ENCODE measurements around the gene AGPS. TPM values are rescaled to one million over a fixed set of nuclear protein-coding genes. Genes with fewer than 3 reads are reported as not detected.

The AGPS gene
- total and polyA plus RNA-seq, 2 donors (not counting 1 experiment from before 2014, with no cell fraction given), result 2.2 to 25.5 TPM

- Histone ChIP-seq H3K4me3 (ENCODE audit: control extremely low read depth in 1 of 5, extremely low read depth in 1 of 5, insufficient read depth in 1 of 5, low read depth in 2 of 5, low read length in 4 of 5) (no peak overlapping the region), H3K4me1 (ENCODE audit: control insufficient read depth in 2 of 2, insufficient read depth in 2 of 2, low read length in 2 of 2) (no peaks in the 10 kb centered on the region), H3K36me3 (replicated peaks in 1 of 2; ENCODE audit: control extremely low read depth in 1 of 2, control insufficient read depth in 1 of 2, extremely low read depth in 1 of 2, insufficient read depth in 2 of 2, low read length in 1 of 2) (peaks cover 4 to 19% of the 10 kb centered on the region in 2 experiments), H2AFZ (ENCODE audit: insufficient read depth, low read depth, low read length, poor library complexity, severe bottlenecking) (no peak overlapping the region), H3K9me3 (ENCODE audit: control extremely low read depth in 1 of 3, control insufficient read depth in 2 of 3, insufficient read depth in 1 of 3, low read length in 2 of 3) (no peaks in the 10 kb centered on the region), H3K79me2 (ENCODE audit: control insufficient read depth, insufficient read depth, low read length) (no peaks in the 10 kb centered on the region), H3K27ac (ENCODE audit: low read length in 2 of 2) (no peak overlapping the region), H3K9ac (ENCODE audit: low read length) (no peak overlapping the region), H3K27me3 (replicated peaks in 1 of 4; ENCODE audit: control extremely low read depth in 1 of 4, control insufficient read depth in 3 of 4, insufficient read depth in 4 of 4, low read length in 3 of 4) (no peaks in the 10 kb centered on the region), H4K20me1 (ENCODE audit: control insufficient read depth, insufficient read depth, low read length, poor library complexity, severe bottlenecking) (no peaks in the 10 kb centered on the region), H3K4me2 (replicated peaks; ENCODE audit: low read depth, low read length, poor library complexity, severe bottlenecking) (no peak overlapping the region)
- Mint-ChIP-seq H3K4me3 (no peak overlapping the region), H3K27ac (no peak overlapping the region), H3K4me1 (no peaks in the 10 kb centered on the region), H3K27me3 (no peaks in the 10 kb centered on the region), H3K9me3 (ENCODE audit: insufficient read depth) (no peaks in the 10 kb centered on the region)
- 100% methylated on average over 1 of the region's 4 CpGs for WGBS (ENCODE audit: insufficient coverage)
- TF ChIP-seq EZH2 (IDR thresholded peaks at IDR 0.05; ENCODE audit: borderline replicate concordance, insufficient read depth, low read depth, low read length, poor library complexity, severe bottlenecking) (no peak), CTCF (IDR thresholded peaks at IDR 0.05) (no peak)
- DNase-seq (no peak), ATAC-seq (ENCODE audit: low read depth) (no peak)
- ChIA-PET CTCF (interaction anchor here (1.4 kb wide), 1 partner anchor 352 kb away, joined by 4 read pairs; no protein-coding TSS in a partner anchor), POLR2A (no interaction called here)
- intact Hi-C loops (cut with micrococcal nuclease), result no loop called here
These were observed 124.4 kb downstream of the AGPS start for GRCh38 chr2:177516824-177517544.

GRCh38 chr2:177518754-177519153 is 126.2 kb downstream of the AGPS start:
- Histone ChIP-seq H3K9ac (ENCODE audit: low read length) (no peak overlapping the region), H3K79me2 (ENCODE audit: control insufficient read depth, insufficient read depth, low read length) (no peaks in the 10 kb centered on the region), H3K27ac (ENCODE audit: low read length in 2 of 2) (no peak overlapping the region), H3K9me3 (ENCODE audit: control extremely low read depth in 1 of 3, control insufficient read depth in 2 of 3, insufficient read depth in 1 of 3, low read length in 2 of 3) (no peaks in the 10 kb centered on the region), H2AFZ (ENCODE audit: insufficient read depth, low read depth, low read length, poor library complexity, severe bottlenecking) (no peak overlapping the region), H3K4me2 (replicated peaks; ENCODE audit: low read depth, low read length, poor library complexity, severe bottlenecking) (no peak overlapping the region), H3K4me3 (ENCODE audit: control extremely low read depth in 1 of 5, extremely low read depth in 1 of 5, insufficient read depth in 1 of 5, low read depth in 2 of 5, low read length in 4 of 5) (no peak overlapping the region), H3K4me1 (ENCODE audit: control insufficient read depth in 2 of 2, insufficient read depth in 2 of 2, low read length in 2 of 2) (no peaks in the 10 kb centered on the region), H3K27me3 (replicated peaks in 1 of 4; ENCODE audit: control extremely low read depth in 1 of 4, control insufficient read depth in 3 of 4, insufficient read depth in 4 of 4, low read length in 3 of 4) (no peaks in the 10 kb centered on the region), H3K36me3 (replicated peaks in 1 of 2; ENCODE audit: control extremely low read depth in 1 of 2, control insufficient read depth in 1 of 2, extremely low read depth in 1 of 2, insufficient read depth in 2 of 2, low read length in 1 of 2) (peaks cover under 1 to 14% of the 10 kb centered on the region in 2 experiments), H4K20me1 (ENCODE audit: control insufficient read depth, insufficient read depth, low read length, poor library complexity, severe bottlenecking) (no peaks in the 10 kb centered on the region)
- CTCF ChIA-PET, result no interaction called here
- Mint-ChIP-seq H3K4me1 (no peaks in the 10 kb centered on the region), H3K27me3 (no peaks in the 10 kb centered on the region), H3K4me3 (no peak overlapping the region), H3K9me3 (ENCODE audit: insufficient read depth) (no peaks in the 10 kb centered on the region), H3K27ac (no peak overlapping the region)
- no peak for ATAC-seq (ENCODE audit: low read depth)
- POLR2A ChIA-PET, result no interaction called here
- no peak for TF ChIP-seq EZH2 (IDR thresholded peaks at IDR 0.05; ENCODE audit: borderline replicate concordance, insufficient read depth, low read depth, low read length, poor library complexity, severe bottlenecking)
- no peak for TF ChIP-seq CTCF (IDR thresholded peaks at IDR 0.05)
- no peak for DNase-seq
- intact Hi-C loops (cut with micrococcal nuclease), result no loop called here
- 100% methylated on average over 1 of the region's 2 CpGs for WGBS (ENCODE audit: insufficient coverage)

All from B cell (primary cell).